SH-SY5Y (cell line): ENCODE data around the gene RAD52.

Experiments
- GATA2 ChIP-seq: IDR thresholded peaks from 2 replicates; pipeline ENCODE4 v1.6.1; 2011; ENCODE audit warnings: mild to moderate bottlenecking, low read depth, low read length
- GATA3 ChIP-seq: IDR thresholded peaks from 2 replicates; pipeline ENCODE4 v1.6.1; 2011; ENCODE audit warnings: low read depth, mild to moderate bottlenecking, low read length, moderate library complexity

RAD52 gene

DNA sequence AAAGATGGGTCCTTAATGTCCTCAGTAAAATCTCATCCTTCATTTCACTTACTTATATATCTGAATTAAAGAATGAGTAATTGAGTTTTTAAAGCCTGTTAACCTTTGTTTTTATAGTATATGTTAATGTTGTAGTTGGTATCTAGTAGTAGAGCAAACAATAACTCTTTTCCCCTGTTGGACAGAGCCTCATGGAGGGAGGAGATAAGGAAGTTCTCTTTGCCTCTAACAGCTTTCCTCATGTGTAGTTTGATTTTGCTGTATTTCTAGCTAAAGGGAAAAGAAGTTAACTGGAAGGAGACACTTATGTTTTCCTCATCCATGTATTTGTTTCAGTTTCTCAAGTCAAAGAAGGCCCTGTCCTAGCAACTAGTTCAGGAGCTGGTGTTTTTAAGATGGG is 55.3 kb downstream of the RAD52 start:
- TF ChIP-seq GATA2 (no peak), GATA3 (no peak)

- TF ChIP-seq GATA2 (no peak), GATA3 (no peak)
Measured at GRCh38 chr12:886206-886605, 63.3 kb downstream of the RAD52 start.

DNA sequence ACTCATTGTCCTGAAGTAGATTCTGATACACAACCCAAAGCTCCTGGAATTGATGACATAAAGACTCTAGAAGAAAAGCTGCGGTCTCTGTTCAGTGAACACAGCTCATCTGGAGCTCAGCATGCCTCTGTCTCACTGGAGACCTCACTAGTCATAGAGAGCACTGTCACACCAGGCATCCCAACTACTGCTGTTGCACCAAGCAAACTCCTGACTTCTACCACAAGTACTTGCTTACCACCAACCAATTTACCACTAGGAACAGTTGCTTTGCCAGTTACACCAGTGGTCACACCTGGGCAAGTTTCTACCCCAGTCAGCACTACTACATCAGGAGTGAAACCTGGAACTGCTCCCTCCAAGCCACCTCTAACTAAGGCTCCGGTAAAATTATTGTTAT is 63.8 kb downstream of the RAD52 start:
- TF ChIP-seq GATA3 (no peak), GATA2 (no peak)

DNA sequence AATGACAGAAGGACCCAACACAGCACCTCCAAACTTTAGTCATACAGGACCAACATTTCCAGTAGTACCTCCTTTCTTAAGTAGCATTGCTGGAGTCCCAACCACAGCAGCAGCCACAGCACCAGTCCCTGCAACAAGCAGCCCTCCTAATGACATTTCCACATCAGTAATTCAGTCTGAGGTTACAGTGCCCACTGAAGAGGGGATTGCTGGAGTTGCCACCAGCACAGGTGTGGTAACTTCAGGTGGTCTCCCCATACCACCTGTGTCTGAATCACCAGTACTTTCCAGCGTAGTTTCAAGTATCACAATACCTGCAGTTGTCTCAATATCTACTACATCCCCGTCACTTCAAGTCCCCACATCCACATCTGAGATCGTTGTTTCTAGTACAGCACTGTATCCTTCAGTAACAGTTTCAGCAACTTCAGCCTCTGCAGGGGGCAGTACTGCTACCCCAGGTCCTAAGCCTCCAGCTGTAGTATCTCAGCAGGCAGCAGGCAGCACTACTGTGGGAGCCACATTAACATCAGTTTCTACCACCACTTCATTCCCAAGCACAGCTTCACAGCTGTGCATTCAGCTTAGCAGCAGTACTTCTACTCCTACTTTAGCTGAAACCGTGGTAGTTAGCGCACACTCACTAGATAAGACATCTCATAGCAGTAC is 64.6 kb downstream of the RAD52 start:
- TF ChIP-seq GATA3, result no peak
- TF ChIP-seq GATA2, result no peak

- TF ChIP-seq GATA3 (no peak), GATA2 (no peak)
Measured at GRCh38 chr12:880656-881055, 68.8 kb downstream of the RAD52 start.

- no peak for TF ChIP-seq GATA3
- no peak for TF ChIP-seq GATA2
Measured at GRCh38 chr12:879641-880040, 69.9 kb downstream of the RAD52 start.

DNA sequence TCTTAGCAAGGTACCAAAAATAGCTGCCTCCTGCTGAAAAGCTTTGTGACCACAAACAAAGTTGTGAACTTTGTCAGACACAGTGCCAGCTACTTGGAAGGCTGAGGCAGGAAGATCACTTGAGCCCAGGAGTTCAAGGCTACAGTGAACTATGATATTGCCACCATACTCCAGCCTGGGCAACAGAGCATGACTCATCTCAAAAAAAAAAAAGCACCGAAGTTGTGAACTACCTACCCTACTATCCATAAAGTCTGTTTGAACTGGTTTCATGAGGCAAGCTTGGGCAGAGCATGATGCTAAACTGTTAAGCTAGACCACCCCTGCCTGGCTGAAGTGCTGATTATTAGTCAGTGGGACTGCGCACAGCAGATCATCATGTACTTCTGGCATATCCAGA is 75.5 kb downstream of the RAD52 start:
- no peak for TF ChIP-seq GATA2
- TF ChIP-seq GATA3, result no peak

DNA sequence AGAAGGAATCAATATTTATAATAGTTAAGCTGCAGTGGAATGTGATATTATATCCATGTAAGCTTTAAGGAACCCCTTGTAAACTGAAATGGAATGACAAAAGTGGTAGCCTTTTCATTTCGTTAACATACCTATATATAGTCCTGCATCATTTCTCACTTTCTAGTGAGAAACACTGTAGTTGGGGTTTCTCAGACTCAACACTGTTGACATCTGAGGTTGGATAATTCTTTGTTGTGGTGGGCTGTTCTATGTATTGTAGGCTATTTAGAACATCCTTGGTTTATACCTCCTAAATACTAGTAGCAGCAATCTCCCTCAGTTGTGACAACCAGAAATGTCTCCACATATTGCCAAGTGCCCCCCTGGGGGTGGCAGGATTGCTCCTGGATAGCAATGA is 79.1 kb downstream of the RAD52 start:
- TF ChIP-seq GATA3 (no peak), GATA2 (no peak)

DNA sequence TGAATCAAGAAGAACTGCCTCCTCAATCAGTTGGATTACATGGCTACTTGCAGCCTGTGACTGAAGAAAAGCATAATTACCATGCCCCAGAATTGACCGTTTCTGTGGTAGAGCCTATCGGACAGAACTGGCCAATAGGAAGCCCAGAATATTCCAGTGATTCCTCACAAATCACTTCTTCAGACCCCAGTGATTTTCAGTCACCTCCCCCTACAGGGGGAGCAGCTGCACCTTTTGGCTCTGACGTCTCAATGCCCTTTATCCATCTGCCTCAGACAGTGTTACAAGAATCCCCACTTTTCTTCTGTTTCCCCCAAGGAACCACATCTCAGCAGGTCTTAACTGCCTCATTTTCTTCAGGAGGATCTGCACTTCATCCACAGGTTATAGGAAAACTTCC is 80.8 kb downstream of the RAD52 start:
- TF ChIP-seq GATA3, result no peak
- no peak for TF ChIP-seq GATA2

DNA sequence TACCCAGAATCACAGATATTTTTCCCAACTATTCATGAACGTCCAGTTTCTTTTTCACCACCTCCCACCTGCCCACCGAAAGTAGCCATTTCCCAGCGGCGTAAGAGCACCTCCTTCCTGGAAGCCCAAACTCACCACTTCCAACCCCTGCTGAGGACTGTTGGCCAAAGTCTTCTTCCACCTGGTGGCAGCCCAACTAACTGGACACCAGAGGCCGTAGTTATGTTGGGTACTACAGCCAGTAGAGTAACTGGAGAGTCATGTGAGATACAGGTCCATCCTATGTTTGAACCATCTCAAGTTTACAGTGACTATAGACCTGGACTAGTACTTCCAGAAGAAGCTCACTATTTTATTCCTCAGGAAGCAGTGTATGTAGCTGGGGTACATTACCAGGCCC is 81.6 kb downstream of the RAD52 start:
- TF ChIP-seq GATA3 (no peak), GATA2 (no peak)

- no peak for TF ChIP-seq GATA2
- TF ChIP-seq GATA3, result no peak
Measured at GRCh38 chr12:865614-866013, 83.9 kb downstream of the RAD52 start.

- TF ChIP-seq GATA2 (no peak), GATA3 (no peak)
Measured at GRCh38 chr12:863285-863684, 86.2 kb downstream of the RAD52 start.

DNA sequence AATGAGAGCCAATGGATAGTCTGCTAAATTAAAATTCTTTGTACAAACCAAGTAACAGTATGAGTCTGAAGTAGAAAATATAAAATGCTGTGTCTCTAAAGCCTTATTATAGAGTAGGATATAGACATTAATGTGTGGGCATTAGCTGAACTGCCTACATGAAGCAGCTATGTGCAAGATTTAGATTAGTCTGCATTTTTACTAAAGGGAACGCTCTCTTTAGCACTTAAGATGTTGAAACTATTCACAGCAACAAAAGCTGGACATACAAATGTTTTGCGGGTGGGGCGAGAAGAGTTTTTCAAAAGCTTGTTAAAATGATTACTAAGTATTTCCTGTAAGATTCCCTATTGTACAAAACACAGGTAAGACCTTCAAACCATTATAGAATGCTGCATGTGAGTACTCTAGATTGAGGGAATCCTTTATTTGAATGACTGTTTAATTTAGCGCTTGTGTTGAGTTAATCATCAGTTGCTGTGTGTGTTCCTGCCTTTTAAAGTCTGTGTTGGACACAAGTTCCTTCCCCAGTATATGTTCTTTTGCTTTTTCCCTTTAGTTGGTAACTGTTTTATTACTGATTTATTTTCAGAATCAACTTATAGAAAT is 87.1 kb downstream of the RAD52 start:
- TF ChIP-seq GATA3 (no peak), GATA2 (no peak)
